Esophagus muscularis mucosa (tissue), 4 donors: Measurements from ENCODE around the gene CPEB1. TPM values are rescaled to one million over a fixed set of nuclear protein-coding genes. Genes with fewer than 3 reads are reported as not detected.

ENCODE experiments used
- DNase-seq: peaks from one replicate; pipeline ENCODE4 v3.0.0-alpha.2; 2017; ENCODE audit errors: extremely low spot score
- H3K27ac ChIP-seq, 4 donors: fragments of 200-600 bp; sonication (generic); replicated peaks in 1 of 4; 1 replicate in 3 of 4; 2 replicates in 1 of 4; pipeline ENCODE4 v1.5.1; 2016 to 2019; ENCODE audit warnings: mild to moderate bottlenecking in 1 of 4
- H3K27me3 ChIP-seq, 4 donors: fragments of 200-600 bp; sonication (generic); one replicate each; pipeline versions ENCODE4 v1.5.1 to v1.6.0; 2016 to 2019
- H3K36me3 ChIP-seq, 4 donors: fragments of 200-600 bp; sonication (generic); one replicate each; pipeline ENCODE4 v1.5.1; 2016 to 2019
- H3K4me1 ChIP-seq, 4 donors: fragments of 200-600 bp; sonication (generic); one replicate each; pipeline ENCODE4 v1.5.1; 2016 to 2019
- H3K4me3 ChIP-seq, 4 donors: fragments of 200-600 bp; sonication (generic); 1 replicate in 2 of 4; 2 replicates in 2 of 4; pipeline ENCODE4 v1.5.1; 2016 to 2019; ENCODE audit warnings: mild to moderate bottlenecking in 4 of 4, moderate library complexity in 1 of 4
- H3K9me3 ChIP-seq, 4 donors: fragments of 200-600 bp; sonication (generic); 1 replicate in 3 of 4; 2 replicates in 1 of 4; pipeline ENCODE4 v1.5.1; 2016 to 2019
- EP300 ChIP-seq: sonication (generic); formaldehyde crosslinking; IDR thresholded peaks from one replicate; pipeline ENCODE4 v1.6.1; 2017; ENCODE audit warnings: antibody characterized with exemption
- POLR2A ChIP-seq: fragments of 450-650 bp; IDR thresholded peaks from one replicate; pipeline ENCODE4 v1.6.1; 2017; ENCODE audit warnings: antibody characterized with exemption, moderate library complexity, mild to moderate bottlenecking, low read depth
- POLR2AphosphoS5 ChIP-seq, 2 donors: sonication (generic); formaldehyde crosslinking; IDR thresholded peaks; one replicate each; pipeline ENCODE4 v1.6.1; 2017; ENCODE audit warnings: antibody characterized with exemption in 2 of 2
- WGBS: methylation state at CpG from one replicate; pipeline ENCODE4 v1.1.5; 2018; 5-methylcytosine and 5-hydroxymethylcytosine counted together
- intact Hi-C: fragments of 100-400 bp; cut with DNase I; formaldehyde crosslinking; loops from one replicate; pipeline ENCODE4 v1.15.1; 2023
- total RNA-seq, 4 donors: library from RNA; depleted of rRNA; stranded (reverse); fragments of >200 nt; gene quantifications; one replicate each; pipeline versions ENCODE4 v1.1.0 to v1.2.1, GENCODE V29; 2016
- TF ChIP-seq, protein P1 (sequence below), 3 experiments: fragments of 200-600 bp in 2 of 3; fragments of 450-650 bp in 1 of 3; sonication (generic) in 2 of 3; IDR thresholded peaks; one replicate each; pipeline ENCODE4 v1.5.1; 2017 to 2019; ENCODE audit warnings: antibody characterized with exemption in 3 of 3, mild to moderate bottlenecking in 2 of 3, moderate library complexity in 1 of 3

CPEB1 gene
- total RNA-seq = 1 to 10 TPM; 5.6 to 8.1 (median 5.9) TPM

DNA sequence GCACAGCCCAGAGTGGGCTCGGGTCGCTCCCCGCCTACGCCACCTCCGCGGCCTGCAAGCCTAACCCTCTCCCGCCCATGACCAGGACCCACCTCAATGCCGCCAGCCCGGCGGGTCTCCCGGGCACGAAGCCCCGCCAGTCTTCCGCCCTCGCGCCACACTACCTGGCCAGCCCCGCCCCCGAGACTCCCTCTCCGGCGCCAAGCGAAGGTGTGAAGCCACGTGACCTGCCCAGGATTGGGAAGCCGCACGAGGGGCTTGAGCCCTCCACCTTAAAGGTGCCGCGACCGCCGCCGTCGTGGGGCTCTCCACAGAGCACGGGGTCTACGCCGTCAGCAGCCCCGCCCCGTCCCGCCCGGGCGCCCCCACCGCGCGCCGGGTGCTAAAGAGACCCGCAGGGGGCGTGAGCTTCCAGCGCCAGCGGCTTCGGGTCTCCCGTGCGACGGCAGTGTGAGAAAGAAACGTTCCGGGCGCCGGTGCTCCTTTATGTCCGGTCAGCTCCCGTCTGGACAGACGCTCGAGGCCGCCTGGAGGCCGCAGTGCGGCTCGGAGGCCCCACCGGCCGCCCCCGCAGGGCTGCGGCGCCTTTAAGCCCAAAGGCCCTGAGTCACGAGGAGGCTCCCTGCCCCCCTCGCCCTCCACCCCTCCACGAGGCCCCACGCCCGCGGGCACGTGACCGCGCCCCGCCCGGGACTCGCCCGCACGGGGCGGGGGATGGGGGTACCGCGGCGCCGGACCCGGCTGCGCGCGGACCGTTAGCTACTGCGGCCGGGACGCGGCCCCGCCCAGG is at the start of gene CPEB1:
TSS of gene CPEB1 (minus strand) at position 319 of the 790 bp plus-strand sequence. CDS start 18,904 bp downstream, outside the sequence.
- no peaks in the 10 kb centered on the region for H3K36me3 ChIP-seq
- peaks cover 0 to 50% (median 17%) of the 10 kb centered on the region in 4 donors for H3K27me3 ChIP-seq
- WGBS = 4% methylated on average over 17 of the region's 96 CpGs
- peak within 1 kb of the TSS; percentile 59 to 72 (median 66) for H3K27ac ChIP-seq
- intact Hi-C loops = loop anchor here (5.0 kb wide), 1 partner anchor 105 kb away; no protein-coding TSS in a partner anchor
- H3K9me3 ChIP-seq = no peaks in the 10 kb centered on the region
- H3K4me3 ChIP-seq = peak within 1 kb of the TSS; percentile 65 to 85 (median 70)
- peaks cover 17 to 32% (median 30%) of the 10 kb centered on the region in 4 donors for H3K4me1 ChIP-seq
- TF ChIP-seq, protein P1, sequence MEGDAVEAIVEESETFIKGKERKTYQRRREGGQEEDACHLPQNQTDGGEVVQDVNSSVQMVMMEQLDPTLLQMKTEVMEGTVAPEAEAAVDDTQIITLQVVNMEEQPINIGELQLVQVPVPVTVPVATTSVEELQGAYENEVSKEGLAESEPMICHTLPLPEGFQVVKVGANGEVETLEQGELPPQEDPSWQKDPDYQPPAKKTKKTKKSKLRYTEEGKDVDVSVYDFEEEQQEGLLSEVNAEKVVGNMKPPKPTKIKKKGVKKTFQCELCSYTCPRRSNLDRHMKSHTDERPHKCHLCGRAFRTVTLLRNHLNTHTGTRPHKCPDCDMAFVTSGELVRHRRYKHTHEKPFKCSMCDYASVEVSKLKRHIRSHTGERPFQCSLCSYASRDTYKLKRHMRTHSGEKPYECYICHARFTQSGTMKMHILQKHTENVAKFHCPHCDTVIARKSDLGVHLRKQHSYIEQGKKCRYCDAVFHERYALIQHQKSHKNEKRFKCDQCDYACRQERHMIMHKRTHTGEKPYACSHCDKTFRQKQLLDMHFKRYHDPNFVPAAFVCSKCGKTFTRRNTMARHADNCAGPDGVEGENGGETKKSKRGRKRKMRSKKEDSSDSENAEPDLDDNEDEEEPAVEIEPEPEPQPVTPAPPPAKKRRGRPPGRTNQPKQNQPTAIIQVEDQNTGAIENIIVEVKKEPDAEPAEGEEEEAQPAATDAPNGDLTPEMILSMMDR (IDR thresholded peaks at IDR 0.05) = peak in 1 of 3 experiments; percentile 9
- peak in 1 of 2 donors; percentile 34 for TF ChIP-seq POLR2AphosphoS5 (IDR thresholded peaks at IDR 0.05)
- no peak for TF ChIP-seq POLR2A
- no peak for DNase-seq

DNA sequence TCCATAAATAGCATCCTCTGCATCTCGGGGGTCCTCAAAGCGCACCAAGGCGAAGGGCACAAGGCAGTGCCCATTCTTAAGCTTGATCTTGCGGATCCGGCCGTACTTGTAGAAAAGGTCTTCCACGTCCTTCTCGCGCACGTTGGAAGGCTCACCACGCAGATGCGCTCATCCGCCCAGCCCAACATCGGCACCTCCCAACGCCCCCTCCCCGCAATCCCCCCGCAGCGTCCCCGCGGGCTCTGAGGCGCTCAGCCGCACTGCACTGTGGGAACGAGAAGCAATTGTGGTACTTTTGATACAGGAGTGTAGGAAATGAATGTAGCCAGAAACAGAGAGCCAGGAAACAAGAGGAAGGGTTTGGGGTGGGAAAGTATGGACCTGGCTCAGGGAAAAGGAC is 45.0 kb upstream of the CPEB1 start:
- no peaks in the 10 kb centered on the region for H3K27me3 ChIP-seq

DNA sequence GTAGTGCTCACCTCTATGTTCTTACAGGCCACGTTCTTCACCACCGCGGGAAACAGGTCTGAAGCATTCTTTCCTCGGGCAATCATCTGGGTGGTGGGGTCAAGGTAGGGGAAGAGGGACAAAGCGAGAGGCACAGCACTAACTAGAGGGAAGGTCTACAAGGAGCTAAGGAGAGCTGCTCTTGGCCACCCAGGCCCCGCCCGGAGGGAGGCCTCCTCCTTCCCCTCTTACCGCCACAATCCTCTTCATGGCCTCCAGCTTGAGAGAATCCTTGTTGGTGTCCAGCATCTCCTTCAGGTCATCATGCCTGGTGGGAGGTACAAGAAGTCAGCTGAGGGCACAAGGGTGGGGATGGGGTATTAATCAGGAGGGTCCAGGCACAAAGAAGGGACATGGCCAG is 42.0 kb upstream of the CPEB1 start:
- intact Hi-C loops = no loop called here
- Histone ChIP-seq H3K36me3 (no peaks in the 10 kb centered on the region), H3K27ac (no peak overlapping the region), H3K9me3 (no peaks in the 10 kb centered on the region), H3K27me3 (peaks cover 0 to 6% (median 0%) of the 10 kb centered on the region in 4 donors), H3K4me3 (no peak overlapping the region), H3K4me1 (no peaks in the 10 kb centered on the region)
- no peak for TF ChIP-seq POLR2A
- TF ChIP-seq POLR2AphosphoS5 (IDR thresholded peaks at IDR 0.05) = no peak
- no peak for TF ChIP-seq EP300
- TF ChIP-seq, protein P1 (IDR thresholded peaks at IDR 0.05) = no peak
- 96% methylated on average over 8 of the region's 8 CpGs for WGBS
- no peak for DNase-seq

More for the DNA sequence above, 45.0 kb upstream of the CPEB1 start:
- no peak for DNase-seq
- WGBS = 91% methylated on average over 23 of the region's 23 CpGs
- H3K27ac ChIP-seq = no peak overlapping the region
- no peaks in the 10 kb centered on the region for H3K36me3 ChIP-seq
- H3K9me3 ChIP-seq = no peaks in the 10 kb centered on the region
- TF ChIP-seq POLR2AphosphoS5 (IDR thresholded peaks at IDR 0.05) = no peak
- TF ChIP-seq EP300 = no peak
- TF ChIP-seq, protein P1 (IDR thresholded peaks at IDR 0.05) = no peak
- no peak for TF ChIP-seq POLR2A
- H3K4me1 ChIP-seq = no peaks in the 10 kb centered on the region
- intact Hi-C loops = no loop called here
- H3K4me3 ChIP-seq = no peak overlapping the region

DNA sequence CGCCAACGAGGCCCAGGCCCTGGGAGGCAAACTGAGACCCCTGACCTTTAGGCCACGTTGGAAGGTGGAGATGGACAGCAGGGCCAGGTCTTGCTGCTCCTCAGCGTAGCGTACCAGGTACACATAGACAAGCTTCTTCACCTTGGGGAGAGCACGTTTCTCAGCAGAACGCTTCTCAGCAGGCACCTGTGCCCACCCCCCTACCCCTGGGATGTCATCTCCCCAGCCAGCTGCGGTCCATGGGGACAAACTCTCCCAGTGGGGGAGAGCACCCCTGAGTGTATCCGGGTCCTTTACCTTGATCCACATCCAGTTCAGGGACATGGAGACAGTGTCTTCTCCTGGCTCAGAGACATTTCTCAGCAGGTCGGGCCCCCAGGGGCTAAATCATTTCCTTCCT is 41.5 kb upstream of the CPEB1 start:
- TF ChIP-seq POLR2A (no peak), EP300 (no peak), POLR2AphosphoS5 (IDR thresholded peaks at IDR 0.05) (no peak)
- TF ChIP-seq, protein P1 (IDR thresholded peaks at IDR 0.05) = no peak
- H3K36me3 ChIP-seq = no peaks in the 10 kb centered on the region
- no peaks in the 10 kb centered on the region for H3K4me1 ChIP-seq
- H3K4me3 ChIP-seq = no peak overlapping the region
- intact Hi-C loops = no loop called here
- DNase-seq = no peak
- H3K27ac ChIP-seq = no peak overlapping the region
- H3K9me3 ChIP-seq = no peaks in the 10 kb centered on the region
- 85% methylated on average over 8 of the region's 10 CpGs for WGBS
- H3K27me3 ChIP-seq = peaks cover 0 to 10% (median 0%) of the 10 kb centered on the region in 4 donors
